IMR-90 (cell line): ENCODE data around the gene IRF4. TPM values are rescaled to one million over a fixed set of nuclear protein-coding genes. Genes with fewer than 3 reads are reported as not detected.

Source experiments
- ATAC-seq: fragments of 200-7000 bp; cut with Tn5 transposase; 2 replicates; pipeline ENCODE4 v1.9.1; 2020; ENCODE audit warnings: low read depth, mild to moderate bottlenecking, moderate library complexity
- BruUV-seq: library from RNA; stranded (reverse); fragments of 400-500 nt; replicated peaks from 2 replicates; lab custom pipeline; 2021; lab: Mats Ljungman, UMichigan
- CTCF ChIA-PET: fragments of 300-600 bp; formaldehyde crosslinking; extraction: SDS; loops from one replicate; lab custom pipeline; 2021; ENCODE audit warnings: antibody characterized with exemption; lab: Yijun Ruan, JAX
- POLR2A ChIA-PET: fragments of 300-600 bp; sonication (Branson Sonifier 250); formaldehyde crosslinking; loops from one replicate; lab custom pipeline; 2022; ENCODE audit warnings: antibody characterized with exemption; ENCODE audit not compliant: unreplicated experiment; lab: Charles Lee
- DNase-seq: peaks from one replicate; pipeline ENCODE4 v3.0.0; 2013
- H2AFZ ChIP-seq: replicated peaks from 2 replicates; pipeline ENCODE3; 2013; ENCODE audit warnings: low read length, mild to moderate bottlenecking; ENCODE audit not compliant: poor library complexity
- H2AK5ac ChIP-seq: 2 replicates; pipeline ENCODE4 v1.6.1; 2013; ENCODE audit warnings: low read depth, low read length, inconsistent platforms
- H2AK9ac ChIP-seq: replicated peaks from 2 replicates; pipeline ENCODE3; 2013; ENCODE audit warnings: mild to moderate bottlenecking, low read depth, low read length, moderate library complexity; ENCODE audit not compliant: poor library complexity
- H2BK120ac ChIP-seq: 2 replicates; pipeline ENCODE4 v1.6.1; 2013; ENCODE audit warnings: low read depth, low read length, inconsistent platforms
- H2BK15ac ChIP-seq: 3 replicates; pipeline ENCODE4 v1.6.1; 2013; ENCODE audit warnings: low read depth, low read length, inconsistent platforms
- H2BK20ac ChIP-seq: 2 replicates; pipeline ENCODE4 v1.6.1; 2013; ENCODE audit warnings: low read depth, mild to moderate bottlenecking, inconsistent platforms, low read length, moderate library complexity
- H2BK5ac ChIP-seq: 2 replicates; pipeline ENCODE4 v1.6.1; 2013; ENCODE audit warnings: mild to moderate bottlenecking, low read depth, low read length, inconsistent platforms; ENCODE audit not compliant: poor library complexity, severe bottlenecking
- H3K14ac ChIP-seq: replicated peaks from 2 replicates; pipeline ENCODE4 v1.6.1; 2013; ENCODE audit warnings: low read depth, low read length, inconsistent platforms
- H3K18ac ChIP-seq: 2 replicates; pipeline ENCODE4 v1.6.1; 2013; ENCODE audit warnings: low read depth, low read length, control low read depth
- H3K23ac ChIP-seq: 2 replicates; pipeline ENCODE4 v1.6.1; 2013; ENCODE audit warnings: low read depth, low read length, inconsistent platforms
- H3K27ac ChIP-seq: 2 replicates; pipeline ENCODE4 v1.5.1; 2013; ENCODE audit warnings: mild to moderate bottlenecking, control low read depth, low read length; ENCODE audit not compliant: insufficient read depth
- H3K27me3 ChIP-seq: 2 replicates; pipeline ENCODE4 v1.6.1; 2013; ENCODE audit warnings: low read length; ENCODE audit not compliant: control insufficient read depth, insufficient read depth
- H3K36me3 ChIP-seq: 2 replicates; pipeline ENCODE4 v1.6.1; 2013; ENCODE audit warnings: low read length, mixed read lengths; ENCODE audit not compliant: control insufficient read depth, insufficient read depth
- H3K4ac ChIP-seq: 2 replicates; pipeline ENCODE4 v1.6.1; 2013; ENCODE audit warnings: low read depth, low read length, inconsistent platforms
- H3K4me1 ChIP-seq: 2 replicates; pipeline ENCODE4 v1.6.1; 2013; ENCODE audit warnings: low read length, mixed read lengths; ENCODE audit not compliant: control insufficient read depth, insufficient read depth
- H3K4me2 ChIP-seq: 2 replicates; pipeline ENCODE4 v1.6.1; 2013; ENCODE audit warnings: low read depth, mild to moderate bottlenecking, control low read depth, low read length, moderate library complexity
- H3K4me3 ChIP-seq: 2 replicates; pipeline ENCODE4 v1.5.1; 2013; ENCODE audit warnings: low read depth, mild to moderate bottlenecking, control low read depth, low read length, moderate library complexity; ENCODE audit not compliant: insufficient read depth
- H3K56ac ChIP-seq: 2 replicates; pipeline ENCODE4 v1.6.1; 2013; ENCODE audit warnings: low read length, inconsistent platforms; ENCODE audit not compliant: insufficient read depth; ENCODE audit errors: extremely low read depth
- H3K79me1 ChIP-seq, 2 experiments: 2 replicates each; pipeline ENCODE4 v1.6.1; 2013; ENCODE audit warnings: low read length in 2 of 2, inconsistent platforms in 1 of 2, low read depth in 1 of 2
- H3K9ac ChIP-seq: 2 replicates; pipeline ENCODE4 v1.6.1; 2013; ENCODE audit warnings: low read depth, low read length, control low read depth
- H3K9me1 ChIP-seq: 2 replicates; pipeline ENCODE4 v1.6.1; 2013; ENCODE audit warnings: low read length, inconsistent platforms; ENCODE audit not compliant: insufficient read depth
- H3K9me3 ChIP-seq: 2 replicates; pipeline ENCODE4 v1.6.1; 2013; ENCODE audit warnings: low read length; ENCODE audit not compliant: control insufficient read depth, insufficient read depth
- H4K20me1 ChIP-seq: 2 replicates; pipeline ENCODE4 v1.6.1; 2013; ENCODE audit warnings: low read length, inconsistent platforms; ENCODE audit not compliant: insufficient read depth
- H4K5ac ChIP-seq: 2 replicates; pipeline ENCODE4 v1.6.1; 2013; ENCODE audit warnings: mild to moderate bottlenecking, low read depth, low read length, control low read depth
- H4K8ac ChIP-seq, 2 experiments: 2 replicates each; pipeline ENCODE4 v1.6.1; 2013; ENCODE audit warnings: low read depth in 2 of 2, low read length in 2 of 2, control low read depth in 1 of 2, inconsistent platforms in 1 of 2
- H4K91ac ChIP-seq: 2 replicates; pipeline ENCODE4 v1.6.1; 2013; ENCODE audit warnings: low read depth, low read length, inconsistent platforms; ENCODE audit not compliant: insufficient read depth
- RFX5 ChIP-seq: IDR thresholded peaks from 2 replicates; pipeline ENCODE4 v1.8.0; 2012; ENCODE audit warnings: low read depth, mild to moderate bottlenecking, low read length, moderate library complexity
- WGBS, 2 experiments: methylation state at CpG; one replicate each; pipeline versions ENCODE4 v1.1.5 to v1.1.7; 2013; ENCODE audit warnings: missing lambda C conversion rate in 2 of 2; ENCODE audit not compliant: insufficient read length in 1 of 2; ENCODE audit errors: extremely low coverage in 2 of 2; 5-methylcytosine and 5-hydroxymethylcytosine counted together
- dilution Hi-C: fragments of 300-500 bp; cut with HindIII; formaldehyde crosslinking; loops from one replicate; pipeline ENCODE4 v1.14.3; 2018; ENCODE audit warnings: low sequenced_read_pairs; ENCODE audit not compliant: unreplicated experiment
- in situ Hi-C: fragments of 300-500 bp; cut with MboI; formaldehyde crosslinking; loops from 3 replicates; pipeline ENCODE4 v1.14.3; 2019; ENCODE audit warnings: low sequenced_read_pairs, inconsistent platforms, mixed read lengths
- intact Hi-C: fragments of 100-400 bp; cut with micrococcal nuclease; formaldehyde crosslinking; loops from 2 replicates; pipeline ENCODE4 v1.10.0; 2022
- polyA plus RNA-seq, 3 experiments: library from polyadenylated mRNA; depleted of rRNA; stranded (reverse); fragments of >200 nt; gene quantifications; 2 replicates each; pipeline ENCODE4 v1.2.3, GENCODE V29; 2012; ENCODE audit warnings: low replicate concordance in 1 of 3
- total RNA-seq: library from RNA; depleted of rRNA; stranded (reverse); fragments of >200 nt; gene quantifications from 2 replicates; pipeline ENCODE4 v1.2.3, GENCODE V29; 2012

IRF4 gene
- total and polyA plus RNA-seq, 2 of the 4 experiments (the other 2 are of a cell fraction) = not detected

DNA sequence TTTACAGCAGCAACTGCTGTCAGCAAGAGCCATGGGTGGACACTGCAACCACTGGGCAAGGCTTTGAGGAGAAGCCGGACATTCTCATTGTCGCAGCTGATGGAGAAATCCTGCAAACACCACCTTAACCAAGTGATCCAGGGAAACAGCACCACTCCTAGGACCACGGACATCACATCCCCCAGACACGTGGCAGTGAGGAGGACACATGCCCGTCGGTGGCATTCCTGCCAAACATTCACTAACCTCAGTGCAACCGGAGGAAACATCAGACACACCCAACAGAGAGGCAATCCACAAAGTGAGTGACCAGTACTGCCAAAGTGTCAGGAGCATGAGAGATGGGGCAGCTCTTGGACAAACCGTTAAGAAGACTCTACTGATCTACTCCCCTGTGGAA lies 16.6 kb upstream of the IRF4 start:
- Histone ChIP-seq H3K9me1 (no peaks in the 10 kb centered on the region), H3K36me3 (no peaks in the 10 kb centered on the region), H3K79me1 (no peaks in the 10 kb centered on the region), H3K9me3 (peaks cover 15% of the 10 kb centered on the region), H2AK9ac (no peak overlapping the region), H2BK120ac (no peak overlapping the region), H2AK5ac (no peak overlapping the region), H2BK15ac (no peak overlapping the region), H2BK5ac (no peak overlapping the region), H3K4me2 (no peak overlapping the region), H3K9ac (no peak overlapping the region), H3K14ac (no peak overlapping the region), H4K8ac (no peak overlapping the region), H3K27ac (no peak overlapping the region), H3K56ac (no peak overlapping the region), H4K91ac (no peak overlapping the region), H2BK20ac (no peak overlapping the region), H4K5ac (no peak overlapping the region), H4K20me1 (no peaks in the 10 kb centered on the region), H3K23ac (no peak overlapping the region), H3K27me3 (peaks cover 31% of the 10 kb centered on the region), H3K4me3 (no peak overlapping the region), H3K4ac (no peak overlapping the region), H3K18ac (no peak overlapping the region), H2AFZ (no peak overlapping the region), H3K4me1 (no peaks in the 10 kb centered on the region)
- BruUV-seq = no TSS peak
- POLR2A ChIA-PET = no interaction called here
- TF ChIP-seq RFX5 = no peak
- CTCF ChIA-PET = no interaction called here
- intact Hi-C loops = no loop called here
- dilution Hi-C loops = no loop called here
- ATAC-seq (no peak), DNase-seq (no peak)
- in situ Hi-C loops = no loop called here
- 63% methylated on average over 6 of the region's 8 CpGs; no CpG with 5 or more reads in 1 of the 2 experiments for WGBS, 2 experiments
